ENCODE results near the gene OR2V1. TPM values are rescaled to one million over a fixed set of nuclear protein-coding genes. Genes with fewer than 3 reads are reported as not detected.
"Not testable (repeated sequence)": the region's sequence is repeated elsewhere in the genome, so short reads cannot be mapped to it uniquely, and the experiment has no call there.

Gene OR2V1
- total RNA-seq, 1 donor from 2014 or later, result not detected

DNA sequence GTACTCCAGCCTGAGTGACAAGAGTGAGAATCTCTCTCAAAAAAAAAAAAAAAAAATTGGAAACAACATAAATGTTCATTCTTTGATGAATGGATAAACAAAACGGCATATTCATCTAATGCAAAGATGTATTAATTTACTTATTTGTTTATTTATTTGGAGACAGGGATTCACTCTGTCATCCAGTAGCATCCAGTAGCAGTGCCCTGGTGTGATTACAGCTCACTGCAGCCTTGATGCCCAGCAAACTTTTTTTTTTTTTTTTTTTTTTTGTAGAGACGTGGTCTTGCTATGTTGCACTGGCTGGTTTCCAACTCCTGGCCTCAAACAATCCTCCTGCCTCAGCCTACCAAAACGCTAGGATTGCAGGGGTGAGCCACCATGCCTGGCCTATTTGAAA lies 40.8 kb upstream of the OR2V1 start:
- TF ChIP-seq, protein P1, sequence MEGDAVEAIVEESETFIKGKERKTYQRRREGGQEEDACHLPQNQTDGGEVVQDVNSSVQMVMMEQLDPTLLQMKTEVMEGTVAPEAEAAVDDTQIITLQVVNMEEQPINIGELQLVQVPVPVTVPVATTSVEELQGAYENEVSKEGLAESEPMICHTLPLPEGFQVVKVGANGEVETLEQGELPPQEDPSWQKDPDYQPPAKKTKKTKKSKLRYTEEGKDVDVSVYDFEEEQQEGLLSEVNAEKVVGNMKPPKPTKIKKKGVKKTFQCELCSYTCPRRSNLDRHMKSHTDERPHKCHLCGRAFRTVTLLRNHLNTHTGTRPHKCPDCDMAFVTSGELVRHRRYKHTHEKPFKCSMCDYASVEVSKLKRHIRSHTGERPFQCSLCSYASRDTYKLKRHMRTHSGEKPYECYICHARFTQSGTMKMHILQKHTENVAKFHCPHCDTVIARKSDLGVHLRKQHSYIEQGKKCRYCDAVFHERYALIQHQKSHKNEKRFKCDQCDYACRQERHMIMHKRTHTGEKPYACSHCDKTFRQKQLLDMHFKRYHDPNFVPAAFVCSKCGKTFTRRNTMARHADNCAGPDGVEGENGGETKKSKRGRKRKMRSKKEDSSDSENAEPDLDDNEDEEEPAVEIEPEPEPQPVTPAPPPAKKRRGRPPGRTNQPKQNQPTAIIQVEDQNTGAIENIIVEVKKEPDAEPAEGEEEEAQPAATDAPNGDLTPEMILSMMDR (IDR thresholded peaks at IDR 0.05), result no peak
- Mint-ChIP-seq H3K4me3 (ENCODE audit: unreplicated experiment) (no peak overlapping the region), H3K4me1 (ENCODE audit: low read depth) (peaks cover 39% of the 10 kb centered on the region), H3K27me3 (ENCODE audit: low read depth) (peaks cover 48% of the 10 kb centered on the region), H3K9me3 (ENCODE audit: low read depth) (no peaks in the 10 kb centered on the region), H3K36me3 (ENCODE audit: low read depth) (peaks cover 2% of the 10 kb centered on the region), H3K27ac (ENCODE audit: unreplicated experiment) (no peak overlapping the region)
- no peak for DNase-seq (ENCODE audit: low spot score)

DNA sequence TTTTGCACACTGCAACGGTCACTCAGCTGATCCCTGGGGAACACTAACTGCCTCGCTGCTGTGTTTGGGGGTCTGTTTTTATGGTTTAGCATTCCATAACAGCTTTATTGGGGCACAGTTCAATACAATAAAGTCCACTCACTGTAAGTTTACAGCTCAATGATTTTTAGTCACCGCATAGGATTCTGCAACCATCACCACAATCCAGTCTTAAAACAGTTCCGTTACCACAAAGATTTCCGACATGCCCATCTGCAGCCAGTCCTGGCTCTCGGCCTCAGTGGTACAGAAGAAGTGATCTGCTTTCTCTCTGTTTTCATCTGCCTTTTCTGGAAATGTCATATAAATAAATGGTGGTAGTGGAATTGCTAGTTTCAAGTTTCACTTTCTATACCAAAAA lies 40.0 kb upstream of the OR2V1 start:
- peaks cover 39% of the 10 kb centered on the region for H3K4me1 Mint-ChIP-seq (ENCODE audit: low read depth)
- H3K27ac Mint-ChIP-seq (ENCODE audit: unreplicated experiment), result no peak overlapping the region
- no peaks in the 10 kb centered on the region for H3K9me3 Mint-ChIP-seq (ENCODE audit: low read depth)
- peaks cover 45% of the 10 kb centered on the region for H3K27me3 Mint-ChIP-seq (ENCODE audit: low read depth)
- DNase-seq (ENCODE audit: low spot score), result no peak
- TF ChIP-seq, protein P1 (IDR thresholded peaks at IDR 0.05), result no peak
- no peak overlapping the region for H3K4me3 Mint-ChIP-seq (ENCODE audit: unreplicated experiment)
- peaks cover 2% of the 10 kb centered on the region for H3K36me3 Mint-ChIP-seq (ENCODE audit: low read depth)

DNA sequence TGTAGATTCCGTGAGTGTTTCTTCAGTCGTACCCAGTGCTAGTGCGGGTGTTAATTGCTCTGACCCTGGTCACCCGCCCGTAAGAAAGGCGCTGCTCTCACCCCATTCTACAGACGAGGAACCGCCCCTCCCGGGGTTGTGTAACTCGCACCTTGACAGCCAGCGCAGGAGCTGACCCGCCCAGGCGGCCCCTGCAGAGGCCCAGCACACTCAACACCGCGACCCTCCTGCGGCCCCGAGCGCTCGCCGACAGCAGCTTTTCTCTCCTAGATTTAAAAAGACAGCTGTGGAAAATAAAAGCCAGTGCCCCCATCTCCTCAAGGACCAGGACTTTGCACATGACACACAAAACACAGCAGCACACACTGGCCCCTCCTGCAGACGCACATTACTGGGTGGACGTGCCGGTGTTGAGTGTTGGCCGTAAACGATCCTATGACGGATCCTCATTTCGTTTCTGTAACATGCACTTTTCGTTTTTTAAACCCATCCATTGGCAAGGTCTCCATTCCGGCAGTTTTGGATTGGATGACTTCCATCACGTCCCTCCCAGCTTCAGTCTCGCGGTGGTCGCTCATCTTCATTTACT lies 39.4 kb upstream of the OR2V1 start:
- Mint-ChIP-seq H3K27me3 (ENCODE audit: low read depth) (peaks cover 44% of the 10 kb centered on the region), H3K4me3 (ENCODE audit: unreplicated experiment) (peak overlapping the region; percentile 31), H3K27ac (ENCODE audit: unreplicated experiment) (no peak overlapping the region), H3K4me1 (ENCODE audit: low read depth) (peaks cover 39% of the 10 kb centered on the region), H3K9me3 (ENCODE audit: low read depth) (no peaks in the 10 kb centered on the region), H3K36me3 (ENCODE audit: low read depth) (peaks cover 2% of the 10 kb centered on the region)
- TF ChIP-seq, protein P1 (IDR thresholded peaks at IDR 0.05), result no peak
- DNase-seq (ENCODE audit: low spot score), result no peak

DNA sequence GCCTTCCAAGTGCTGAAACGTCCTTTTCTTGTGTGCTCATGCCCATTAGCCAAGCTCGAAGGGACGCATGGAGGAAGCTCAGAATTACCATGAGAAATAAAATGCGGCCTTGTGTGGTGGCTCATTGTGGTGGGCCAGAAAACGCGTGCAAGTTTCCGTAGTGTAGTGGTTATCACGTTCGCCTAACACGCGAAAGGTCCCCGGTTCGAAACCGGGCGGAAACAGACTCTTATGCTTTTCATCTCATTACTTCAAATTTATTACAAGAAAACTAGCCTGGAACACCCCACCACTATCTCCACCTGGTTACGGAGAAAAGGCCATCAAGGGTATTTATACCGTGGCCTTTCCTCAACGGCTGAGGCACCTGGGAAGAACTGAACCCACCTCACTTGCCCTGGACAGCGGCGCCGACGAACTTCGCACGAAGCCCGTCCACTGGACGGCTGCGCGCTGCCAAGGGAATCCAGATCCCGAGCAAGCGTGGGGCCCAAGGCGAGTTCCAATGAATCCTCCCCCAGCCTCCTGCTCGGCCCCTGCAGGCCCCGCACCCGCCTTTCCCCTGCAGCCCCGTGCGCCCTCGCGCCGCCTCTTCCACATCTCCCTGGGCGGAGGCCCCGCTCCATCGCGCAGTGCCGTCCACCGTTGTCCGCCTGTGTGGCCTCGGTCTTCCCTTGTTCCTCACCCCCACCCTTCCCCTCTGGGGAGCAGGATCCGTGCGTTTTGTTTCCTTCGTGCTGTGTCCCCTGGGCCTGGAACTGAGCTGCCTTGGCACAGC lies 38.7 kb upstream of the OR2V1 start:
- not testable (repeated sequence) for H3K27ac Mint-ChIP-seq (ENCODE audit: unreplicated experiment); DNase-seq (ENCODE audit: low spot score); H3K9me3 Mint-ChIP-seq (ENCODE audit: low read depth); H3K36me3 Mint-ChIP-seq (ENCODE audit: low read depth)
- Mint-ChIP-seq H3K4me1 (ENCODE audit: low read depth) (peaks cover 39% of the 10 kb centered on the region), H3K4me3 (ENCODE audit: unreplicated experiment) (peak overlapping the region; percentile 31), H3K27me3 (ENCODE audit: low read depth) (peaks cover 43% of the 10 kb centered on the region)

DNA sequence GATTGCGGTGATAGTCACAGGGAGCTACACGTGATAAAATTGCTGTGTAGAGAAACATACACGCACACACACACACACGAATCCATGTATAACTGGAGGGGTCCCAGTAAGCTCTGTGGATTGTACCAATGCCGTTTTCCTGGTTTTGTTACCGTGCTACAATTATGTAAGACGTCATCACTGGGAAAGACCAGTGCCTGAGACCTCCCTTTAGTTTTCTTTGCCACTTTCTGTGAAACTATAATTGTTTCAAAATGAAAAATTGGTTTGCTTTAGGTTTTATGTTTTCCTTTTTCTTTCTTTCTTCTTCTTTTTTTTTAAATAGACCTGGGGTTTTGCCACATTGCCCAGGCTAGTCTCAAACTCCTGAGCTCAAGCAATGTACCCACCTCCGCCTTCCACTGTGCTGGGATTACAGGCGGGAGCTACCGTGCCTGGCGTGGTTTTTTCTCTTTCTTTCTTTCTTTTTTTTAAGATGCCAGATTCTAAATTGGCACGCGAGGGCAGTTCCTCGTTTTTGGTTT lies 37.7 kb upstream of the OR2V1 start:
- no peak overlapping the region for H3K4me3 Mint-ChIP-seq (ENCODE audit: unreplicated experiment)
- H3K4me1 Mint-ChIP-seq (ENCODE audit: low read depth), result peaks cover 40% of the 10 kb centered on the region
- H3K36me3 Mint-ChIP-seq (ENCODE audit: low read depth), result peaks cover 2% of the 10 kb centered on the region
- H3K27ac Mint-ChIP-seq (ENCODE audit: unreplicated experiment), result peak overlapping the region; percentile 36
- TF ChIP-seq, protein P1 (IDR thresholded peaks at IDR 0.05), result no peak
- no peak for DNase-seq (ENCODE audit: low spot score)
- H3K27me3 Mint-ChIP-seq (ENCODE audit: low read depth), result peaks cover 43% of the 10 kb centered on the region
- no peaks in the 10 kb centered on the region for H3K9me3 Mint-ChIP-seq (ENCODE audit: low read depth)
